Stimulated activated CD8-positive, alpha-beta memory T cell treated with anti-CD3 and anti-CD28 coated beads, Interleukin-2, amount 100 ng/mL, for 48 hours (primary cell): ENCODE measurements around the gene IL27RA.

Experiments used
- DNase-seq, 2 donors: peaks; one replicate each; pipeline ENCODE4 v3.0.0-alpha.2; 2020; ENCODE audit warnings: low read depth in 2 of 2

Gene IL27RA

DNA sequence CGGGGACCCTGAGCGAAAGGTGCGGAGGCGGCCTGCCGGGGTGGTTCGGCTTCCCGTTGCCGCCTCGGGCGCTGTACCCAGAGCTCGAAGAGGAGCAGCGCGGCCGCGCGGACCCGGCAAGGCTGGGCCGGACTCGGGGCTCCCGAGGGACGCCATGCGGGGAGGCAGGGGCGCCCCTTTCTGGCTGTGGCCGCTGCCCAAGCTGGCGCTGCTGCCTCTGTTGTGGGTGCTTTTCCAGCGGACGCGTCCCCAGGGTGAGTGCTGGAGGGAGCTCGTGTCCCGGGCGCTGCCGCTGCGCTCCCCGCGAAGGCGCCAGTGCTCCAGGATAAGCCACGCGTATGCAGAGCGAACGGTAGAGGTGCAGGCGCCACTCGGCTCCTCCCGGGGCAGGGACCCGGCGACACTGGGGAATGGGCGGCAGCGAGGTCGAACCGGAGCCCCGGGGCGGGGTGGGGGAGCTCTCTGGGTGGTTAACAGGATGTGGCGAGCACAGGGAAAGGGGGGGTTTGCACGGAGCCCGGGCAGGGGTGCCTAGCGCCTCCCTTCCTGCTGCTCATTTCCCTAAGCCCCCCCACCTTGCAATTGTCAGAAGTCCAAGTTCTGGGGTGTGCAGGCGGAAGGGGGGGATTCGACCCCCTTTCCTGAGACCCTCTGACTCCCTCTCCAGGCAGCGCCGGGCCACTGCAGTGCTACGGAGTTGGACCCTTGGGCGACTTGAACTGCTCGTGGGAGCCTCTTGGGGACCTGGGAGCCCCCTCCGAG, at the start of gene IL27RA:
Gene IL27RA, plus strand, starts transcription at position 44 of the 762 bp plus-strand sequence. Its CDS starts 111 bp downstream, at position 155.
- DNase-seq, result peak; percentile 60 to 63

DNA sequence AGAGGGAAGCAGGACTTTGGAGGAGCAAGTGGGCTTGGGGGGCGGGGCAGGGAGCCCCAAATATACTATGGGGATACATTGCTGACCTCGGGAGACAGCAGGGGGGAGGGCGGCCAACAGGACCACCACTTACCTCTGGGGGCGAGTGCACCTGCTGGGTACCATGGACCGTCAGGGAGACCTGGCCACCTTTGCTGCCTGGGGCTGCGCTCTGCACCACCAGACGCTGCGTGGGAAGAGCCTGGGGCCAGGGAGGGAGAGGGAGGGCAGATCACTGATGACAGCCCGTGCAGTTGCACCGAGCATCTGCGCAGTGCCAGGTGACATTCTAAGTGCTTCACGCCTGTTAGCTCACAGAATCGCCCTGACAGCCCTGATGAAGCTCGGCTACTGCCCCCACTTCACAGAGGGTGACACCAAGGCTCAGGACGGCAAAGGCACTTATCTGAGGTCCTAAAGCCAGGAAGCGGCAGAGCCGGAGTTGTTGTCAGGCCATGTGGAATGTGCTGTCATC, 49.5 kb upstream of the IL27RA start:
- DNase-seq, result no peak

DNA sequence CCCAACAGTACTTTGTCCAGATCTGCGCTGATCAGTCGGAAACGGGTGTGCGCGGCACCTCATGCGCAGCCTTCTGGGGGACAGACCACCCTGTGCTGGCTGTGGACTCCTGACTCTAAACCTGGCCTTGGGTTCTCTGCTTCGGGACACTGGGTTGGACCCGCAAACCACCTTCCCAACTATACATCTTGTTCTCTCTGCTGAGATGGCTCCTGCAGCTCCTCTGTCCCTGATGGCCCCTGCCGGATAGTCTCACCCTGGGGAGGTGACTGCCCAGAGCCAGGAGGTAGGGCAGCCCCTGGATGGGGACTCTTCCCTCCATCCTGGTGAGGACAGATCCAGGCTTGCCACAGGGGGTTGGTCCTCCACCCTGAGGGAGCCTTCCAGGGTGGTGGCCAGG, 48.8 kb upstream of the IL27RA start:
- DNase-seq, result no peak

DNA sequence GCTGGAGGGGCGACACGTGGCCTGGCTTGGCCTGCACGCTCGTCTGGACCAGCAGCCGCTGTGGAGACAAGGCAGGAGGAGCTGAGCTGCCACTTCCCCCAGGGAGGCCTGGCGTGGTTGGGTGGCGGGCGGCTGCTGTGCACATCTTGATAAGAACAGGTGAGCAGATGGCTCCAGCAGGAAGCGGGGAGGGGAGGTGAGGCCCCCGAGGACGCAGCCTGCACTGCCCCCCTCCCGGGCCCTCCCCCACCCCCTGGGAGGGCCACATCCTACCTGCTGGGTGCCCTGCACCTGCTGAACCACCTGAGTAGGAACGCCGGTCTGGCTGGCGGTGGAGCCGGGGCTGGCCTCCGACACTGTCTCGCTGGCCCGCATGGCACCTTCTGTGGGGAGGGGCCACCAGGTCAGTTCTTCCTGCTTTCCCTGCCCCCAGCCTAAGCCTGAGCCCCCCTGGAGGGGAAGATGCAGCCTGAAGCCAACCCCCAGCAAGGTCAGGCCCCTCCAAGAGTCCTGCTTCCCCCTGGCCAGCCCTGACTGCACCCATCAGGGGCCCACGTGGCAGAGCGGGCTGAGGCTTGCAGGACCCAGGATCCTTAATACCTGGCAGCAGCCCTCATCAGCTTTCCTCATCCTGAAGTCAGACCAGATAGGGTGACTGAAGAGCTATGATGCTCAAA, 48.2 kb upstream of the IL27RA start:
- DNase-seq, result no peak

DNA sequence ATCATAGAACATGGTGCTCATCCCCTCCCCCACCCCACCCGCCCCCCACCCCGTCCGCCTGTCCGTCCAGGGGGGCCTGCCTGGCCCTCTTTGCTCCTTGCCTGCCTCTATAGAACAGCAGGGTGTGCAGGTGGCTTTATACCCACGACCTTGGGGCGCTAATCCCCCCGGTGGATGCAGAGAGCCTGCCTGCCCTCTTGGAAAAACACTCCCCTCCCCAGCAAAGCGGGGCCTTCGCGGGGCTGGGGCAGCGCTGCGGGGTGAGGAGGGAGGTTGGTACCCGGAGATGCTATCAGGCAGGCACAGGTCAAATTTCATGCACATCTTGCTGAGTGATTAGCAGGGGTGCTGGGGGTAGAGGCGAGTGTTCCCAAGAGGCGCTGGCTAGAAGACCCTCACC, 47.4 kb upstream of the IL27RA start:
- no peak for DNase-seq

DNA sequence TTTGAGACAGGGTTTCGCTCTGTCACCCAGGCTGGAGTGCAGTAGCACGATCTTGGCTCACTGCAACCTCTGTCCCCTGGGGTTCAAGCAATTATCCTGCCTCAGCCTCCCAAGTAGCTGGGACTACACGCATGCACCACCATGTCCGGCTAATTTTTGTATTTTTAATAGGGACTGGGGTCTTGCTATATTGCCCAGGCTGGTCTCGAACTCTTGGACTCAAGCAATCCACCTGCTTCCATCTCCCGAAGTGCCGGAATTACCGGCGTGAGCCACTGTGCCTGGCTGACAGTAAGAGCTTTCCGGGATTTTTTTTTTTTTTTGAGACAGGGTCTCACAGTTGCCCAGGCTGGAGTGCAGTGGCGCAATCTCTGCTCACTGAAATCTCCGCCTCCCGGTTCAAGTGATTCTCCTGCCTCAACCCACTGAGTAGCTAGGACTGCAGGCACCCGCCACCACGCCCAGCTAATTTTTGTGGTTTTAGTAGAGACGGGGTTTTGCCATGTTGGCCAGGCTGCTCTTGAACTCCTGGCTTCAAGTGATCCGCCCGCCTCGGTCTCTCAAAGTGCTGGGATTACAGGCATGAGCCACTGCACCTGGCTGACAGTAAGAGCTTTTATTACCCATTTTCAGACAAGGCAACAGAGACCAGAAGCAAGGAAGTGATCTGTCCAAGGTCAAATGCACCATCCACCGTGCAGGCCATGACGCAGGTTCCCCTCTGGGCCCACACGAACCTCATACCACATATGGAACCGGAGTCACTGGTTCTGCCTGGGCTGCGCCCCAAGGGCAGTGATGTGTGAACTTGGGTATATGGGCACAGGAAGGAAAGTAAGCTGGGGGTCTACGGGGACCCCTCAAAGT, 46.5 kb upstream of the IL27RA start:
- no peak for DNase-seq

DNA sequence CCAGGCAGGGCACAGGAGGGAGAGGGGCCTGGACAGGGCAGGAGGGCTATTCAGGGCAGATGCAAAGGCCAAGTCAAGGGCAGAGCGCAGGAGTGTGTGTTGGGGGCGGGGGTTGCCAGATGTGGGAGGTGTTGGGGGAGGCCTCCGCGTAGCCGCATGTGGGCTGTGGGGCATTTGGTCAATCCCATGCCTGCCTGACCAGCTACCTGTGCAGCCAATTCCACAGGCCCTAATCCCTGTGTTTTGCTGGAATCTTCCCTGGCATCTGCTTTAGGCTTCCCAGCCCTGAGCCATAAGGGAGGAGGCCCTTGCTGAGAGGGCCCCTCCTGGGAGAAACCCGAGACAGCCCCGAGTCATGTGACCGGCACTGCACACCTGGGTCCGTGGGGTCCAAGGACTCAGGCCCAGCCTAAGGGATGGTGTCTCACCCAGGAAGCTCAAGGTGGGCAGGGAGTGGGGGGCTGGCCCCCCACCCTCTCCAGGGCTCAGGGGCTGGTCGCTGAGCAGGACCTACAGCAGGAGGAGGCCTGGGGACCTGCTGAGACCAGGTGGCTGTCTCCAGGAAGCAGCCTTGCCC, 45.7 kb upstream of the IL27RA start:
- DNase-seq, result no peak

DNA sequence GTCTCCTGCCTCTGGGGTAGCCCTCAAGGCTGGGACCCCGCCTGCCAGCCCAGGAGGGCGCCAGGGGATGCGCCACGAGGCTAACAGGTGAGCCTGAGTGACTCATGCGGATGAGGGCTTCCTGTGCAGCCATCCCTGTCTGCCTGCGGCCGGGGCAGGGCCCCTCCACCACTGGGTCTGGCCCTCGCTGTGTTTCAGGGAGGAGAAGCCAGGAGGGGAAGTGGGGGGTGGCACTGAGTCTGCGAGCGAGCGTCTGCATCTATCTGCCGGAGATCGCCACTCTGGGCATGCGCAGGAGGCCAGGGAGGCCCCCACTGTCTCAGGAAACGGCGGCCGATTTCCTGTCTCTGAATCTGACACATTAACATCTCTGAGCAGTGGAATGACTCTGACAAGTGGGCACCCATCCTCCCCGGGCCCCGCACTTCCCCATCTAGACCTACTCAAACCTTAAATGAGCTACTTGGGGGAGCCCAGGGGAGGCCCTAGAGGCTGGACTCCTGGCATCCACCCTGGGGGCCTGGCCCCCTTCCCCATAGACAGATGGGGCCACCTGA, 45.1 kb upstream of the IL27RA start:
- peak; percentile 98 for DNase-seq

DNA sequence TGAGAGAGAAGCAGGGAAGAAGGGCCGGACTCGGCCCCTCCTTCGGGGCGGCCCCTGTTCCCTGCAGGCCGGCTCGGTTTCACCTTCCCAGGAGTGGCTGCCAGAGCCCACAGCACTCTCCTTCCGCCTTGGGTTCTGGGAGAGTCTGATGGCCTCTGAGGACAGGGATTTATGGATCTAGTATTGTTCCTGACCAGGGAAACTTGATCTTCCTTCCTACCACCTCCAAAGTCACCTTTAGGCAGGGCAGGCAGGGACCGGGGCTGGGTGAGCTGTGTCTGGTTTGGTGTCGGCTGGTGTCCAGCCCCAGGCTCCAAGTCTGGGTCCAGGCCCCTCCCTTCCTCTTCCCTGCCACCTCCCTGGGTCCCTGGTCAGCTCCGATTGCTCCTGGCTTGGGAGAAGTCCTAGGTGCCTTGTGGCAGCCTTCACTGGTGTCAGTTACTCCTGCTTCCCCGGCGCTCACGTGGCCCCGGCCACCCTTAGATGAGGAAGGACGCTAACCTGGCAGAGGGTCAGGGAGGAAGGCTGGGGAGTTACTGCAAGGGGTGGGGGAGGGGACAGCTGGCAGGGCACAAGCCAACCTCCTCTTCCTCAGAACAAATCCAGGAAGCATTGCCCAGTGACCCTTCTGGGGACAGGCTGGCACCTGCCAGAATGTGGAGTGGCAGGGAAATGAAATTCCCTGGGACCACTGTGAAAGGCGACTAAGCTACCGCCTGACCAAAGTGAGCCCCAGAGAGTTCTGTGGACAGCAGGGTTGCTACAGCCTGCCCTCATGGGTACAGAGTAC, 44.3 kb upstream of the IL27RA start:
- DNase-seq, result no peak

DNA sequence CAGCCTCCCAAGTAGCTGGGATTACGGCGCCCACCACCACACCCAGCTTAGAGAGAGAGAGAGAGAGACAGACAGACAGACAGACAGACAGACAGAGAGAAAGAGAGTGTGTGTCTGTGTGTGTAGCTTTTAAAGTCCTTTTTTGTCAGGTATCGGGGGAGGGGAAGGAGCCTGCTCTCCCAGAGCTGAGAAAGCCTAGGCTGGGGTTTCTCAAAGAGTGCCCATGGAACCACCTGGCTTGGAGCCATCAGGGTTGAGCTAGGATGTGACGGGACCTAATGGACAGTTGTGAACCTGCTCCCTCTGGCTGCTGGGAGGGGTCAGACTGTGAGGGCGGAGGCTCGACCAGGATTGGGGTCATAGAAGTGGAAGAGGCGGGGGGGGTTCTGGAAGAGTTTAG, 42.1 kb upstream of the IL27RA start:
- DNase-seq, result no peak

DNA sequence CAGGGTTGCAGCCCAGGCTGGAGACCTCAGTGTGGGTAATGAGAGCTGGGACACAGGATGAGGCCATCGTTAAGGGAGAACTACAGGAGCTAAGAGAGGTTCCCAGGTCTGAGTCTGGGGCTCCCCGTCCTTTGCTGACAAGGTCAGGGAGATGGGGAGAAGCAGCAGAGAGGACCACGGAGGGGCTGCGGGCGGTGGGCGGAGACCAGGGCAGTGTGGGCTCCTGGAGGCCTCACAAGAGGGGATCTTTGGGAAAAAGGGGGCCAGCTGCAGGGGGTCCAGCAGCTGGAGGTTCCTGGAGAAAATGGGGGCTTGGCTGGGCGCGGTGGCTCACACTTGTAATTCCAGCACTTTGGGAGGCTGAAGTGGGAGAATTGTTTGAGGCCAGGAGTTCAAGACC, 41.5 kb upstream of the IL27RA start:
- no peak for DNase-seq

DNA sequence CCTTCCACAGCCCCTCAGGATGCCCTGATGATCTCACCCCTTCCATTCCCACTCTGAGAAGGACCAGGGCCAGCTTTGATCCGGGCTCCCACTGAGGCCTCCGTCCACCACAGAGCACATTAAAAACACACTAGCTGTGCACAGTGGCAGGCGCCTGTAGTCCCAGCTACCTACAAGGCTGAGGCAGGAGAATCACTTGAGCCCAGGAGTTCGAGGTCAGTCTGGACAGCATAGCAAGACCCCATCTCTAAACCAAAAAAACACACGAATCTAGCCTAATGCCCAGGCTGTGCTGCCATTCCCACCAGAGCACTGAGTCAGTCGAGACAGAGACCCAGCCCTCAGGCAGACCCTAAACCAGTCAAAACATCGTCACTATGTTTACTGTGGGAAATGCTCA, 39.5 kb upstream of the IL27RA start:
- DNase-seq, result no peak

DNA sequence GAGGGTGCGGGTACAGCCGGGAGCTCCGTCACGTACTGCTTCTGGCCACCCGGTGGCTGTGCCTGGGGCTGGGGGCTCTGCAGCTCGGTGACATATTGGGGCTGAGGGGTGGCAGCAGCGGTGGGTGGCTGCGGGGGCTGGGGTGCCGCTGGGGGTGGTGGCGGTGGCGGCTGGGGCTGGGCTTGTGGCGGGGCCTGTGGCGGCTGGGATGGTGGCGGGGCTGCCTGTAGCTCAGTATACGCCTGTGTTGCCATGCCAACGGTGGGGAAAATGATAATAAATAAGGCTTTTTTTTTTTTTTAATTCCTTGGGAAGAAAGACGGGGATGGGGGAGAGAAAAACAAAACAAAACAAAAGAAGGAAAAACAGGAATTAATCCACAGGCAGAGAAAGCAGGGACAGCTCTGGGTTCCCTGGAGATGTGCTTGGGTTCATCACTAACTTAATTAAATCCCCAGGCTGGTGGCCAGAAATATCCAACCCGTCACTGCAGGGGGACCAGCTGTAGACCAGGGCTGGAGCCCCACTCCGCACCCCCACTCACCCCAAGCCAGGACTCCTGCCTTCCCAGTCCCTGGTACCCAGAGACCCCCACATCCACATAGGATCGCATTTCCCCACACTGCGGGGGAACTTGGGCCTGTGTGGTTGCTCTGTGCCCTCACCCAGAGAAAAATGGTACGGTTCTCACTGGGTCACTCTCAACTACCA, 37.8 kb upstream of the IL27RA start:
- DNase-seq, result no peak

DNA sequence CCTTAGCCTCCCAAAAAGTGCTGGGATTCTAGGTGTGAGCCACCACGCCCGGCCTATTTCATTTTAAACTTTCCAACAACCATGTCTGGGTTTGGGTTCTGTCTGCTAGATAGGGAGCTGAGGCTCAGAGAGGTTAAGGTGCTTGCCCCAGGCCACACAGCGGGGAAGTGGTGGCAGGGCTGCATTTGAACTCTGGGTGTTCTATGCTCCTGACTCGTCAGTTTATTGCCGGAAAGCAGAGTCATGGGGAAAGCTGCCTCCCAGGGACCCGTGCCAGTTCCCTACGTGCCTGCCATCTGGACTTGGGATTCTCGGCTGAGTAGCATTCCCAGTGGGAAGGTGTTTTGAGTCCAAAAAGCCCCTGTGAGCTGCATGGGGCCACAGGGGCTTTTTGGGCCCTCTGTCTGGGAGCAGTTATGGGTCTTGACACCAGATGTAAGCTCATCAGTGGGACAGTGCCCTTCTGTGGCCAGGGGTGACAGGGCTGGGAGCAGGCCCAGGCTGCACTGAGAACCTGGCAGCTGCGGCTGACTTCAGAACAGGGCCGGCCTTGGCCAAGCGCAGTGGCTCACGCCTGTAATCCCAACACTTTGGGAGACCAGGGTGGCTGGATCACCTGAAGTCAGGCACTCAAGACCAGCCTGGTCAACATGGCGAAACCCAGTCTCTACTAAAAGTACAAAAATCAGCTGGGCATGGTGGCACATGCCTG, 36.4 kb upstream of the IL27RA start:
- no peak for DNase-seq

DNA sequence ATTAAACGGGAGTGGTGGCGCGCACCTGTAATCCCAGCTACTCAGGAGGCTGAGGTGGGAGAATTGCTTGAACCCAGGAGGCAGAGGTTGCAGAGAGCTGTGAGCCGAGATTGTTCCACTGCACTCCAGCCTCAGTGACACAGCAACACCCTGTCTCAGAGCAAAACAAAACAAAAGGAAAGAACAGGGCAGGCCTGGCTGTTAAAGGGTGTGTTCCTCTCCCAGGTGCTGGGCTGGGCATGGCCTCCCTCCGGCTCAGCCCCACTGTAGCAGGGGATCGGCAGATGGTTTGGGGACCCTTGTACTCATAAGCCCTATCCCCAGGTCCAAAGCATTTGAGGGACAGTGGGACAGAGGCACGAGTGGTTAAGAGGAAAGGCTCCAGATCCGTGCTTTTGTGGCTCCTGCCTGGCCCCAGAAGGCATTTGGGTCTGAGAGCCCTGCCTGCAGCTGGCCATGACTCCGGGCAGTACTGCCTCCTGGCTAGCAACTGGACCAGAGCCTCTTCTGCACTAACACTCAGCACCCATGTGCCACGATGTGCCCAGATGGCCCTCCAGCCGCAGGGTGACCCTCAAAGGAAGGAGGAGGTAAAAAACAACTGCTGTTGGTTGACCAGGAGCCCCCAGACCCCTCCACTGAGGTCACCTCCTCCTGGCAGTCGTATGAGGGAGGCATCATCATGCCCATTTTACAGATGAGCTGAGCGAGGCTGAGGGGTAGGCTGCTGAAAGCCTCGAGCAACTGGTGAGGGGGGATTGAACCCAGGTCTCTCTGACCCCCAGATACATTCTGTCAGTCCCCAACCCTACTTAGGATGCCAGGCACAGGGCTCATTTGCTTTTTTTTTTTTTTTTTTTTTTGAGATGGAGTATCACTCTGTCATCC, 35.4 kb upstream of the IL27RA start:
- no peak for DNase-seq

DNA sequence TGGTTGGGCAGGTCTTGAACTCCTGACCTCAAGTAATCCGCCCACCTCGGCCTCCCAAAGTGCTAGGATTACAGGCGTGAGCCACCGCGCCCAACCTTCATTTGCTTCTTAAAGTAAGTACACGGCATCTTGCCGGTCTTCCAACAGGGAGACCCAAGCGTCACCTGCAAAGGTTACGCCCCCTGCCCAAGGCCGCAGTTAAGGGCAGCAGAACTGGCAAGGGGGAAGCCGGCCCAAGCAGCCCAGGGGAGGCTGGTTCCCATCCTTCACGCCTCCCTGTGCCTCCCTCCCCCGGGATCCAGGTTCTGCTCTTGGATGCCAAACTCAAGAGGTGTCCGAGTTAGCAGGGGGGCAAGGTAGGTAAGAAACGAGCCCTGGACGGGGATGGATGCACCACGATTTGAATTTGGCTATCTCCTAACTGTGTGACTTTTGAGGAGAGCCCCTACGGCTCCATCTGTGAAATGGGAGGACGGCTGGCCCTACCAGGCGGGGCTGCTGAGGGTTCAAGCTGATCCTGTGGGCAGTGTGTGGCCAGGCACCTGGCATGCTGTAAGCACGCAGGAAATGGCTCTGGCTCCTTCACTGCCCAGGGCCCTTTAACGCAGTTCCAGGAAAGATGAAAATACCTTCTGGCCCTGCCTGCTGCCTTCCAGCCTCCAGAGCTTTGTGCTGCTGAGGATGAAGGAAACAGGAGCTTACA, 34.5 kb upstream of the IL27RA start:
- no peak for DNase-seq

DNA sequence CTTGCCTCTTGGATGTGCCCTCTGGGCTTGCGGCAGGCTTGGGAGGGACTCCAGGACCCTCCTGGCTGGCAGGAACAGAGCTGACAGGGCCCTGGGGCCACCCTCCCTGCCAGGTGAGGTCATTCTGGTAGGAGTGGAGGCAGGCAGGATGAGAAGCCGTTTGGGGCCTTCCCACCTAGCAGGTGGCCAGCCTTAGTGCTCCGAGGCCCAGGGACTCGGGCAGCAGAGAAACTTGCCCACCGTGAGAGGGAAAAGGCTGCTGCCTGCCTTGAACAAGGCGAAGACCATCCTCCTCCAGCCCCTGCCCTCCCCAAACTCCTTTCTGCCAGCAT, 34.0 kb upstream of the IL27RA start:
- no peak for DNase-seq

DNA sequence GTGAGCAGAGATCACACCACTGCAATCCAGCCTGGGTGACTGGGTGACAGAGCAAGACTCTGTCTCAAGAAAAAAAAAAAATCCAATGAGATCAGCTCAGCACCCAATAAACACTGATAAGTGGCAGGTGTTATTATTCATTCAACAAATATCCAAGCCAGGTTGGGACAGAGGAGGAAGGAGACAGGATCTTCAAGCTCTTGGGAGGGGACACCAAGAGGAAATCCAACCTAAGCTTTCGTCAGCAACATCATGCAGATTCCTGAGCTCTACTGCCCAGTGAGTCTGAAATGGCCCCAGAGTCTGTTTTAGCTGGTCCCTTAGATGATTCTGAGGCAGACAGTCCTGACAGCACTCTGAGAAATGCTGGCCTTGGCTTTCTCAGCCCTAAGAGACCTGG, 33.1 kb upstream of the IL27RA start:
- no peak for DNase-seq
